Activated naive CD4-positive, alpha-beta T cell treated with anti-CD3 and anti-CD28 coated beads, Interleukin-2, amount 10 ng/mL, durations not matched to agents 7 days and 5 days (primary cell): ENCODE results near the gene SLC24A4.

Experiments used
- CTCF ChIA-PET: fragments of 350-600 bp; sonication (Branson Sonifier 250); formaldehyde crosslinking; loops from one replicate; lab custom pipeline; 2021; ENCODE audit warnings: antibody characterized with exemption; lab: Charles Lee
- DNase-seq: peaks from one replicate; pipeline ENCODE4 v3.0.0-alpha.2; 2020
- H3K27ac Mint-ChIP-seq: one replicate; pipeline ENCODE4 v1.8.0; 2021; ENCODE audit warnings: mild to moderate bottlenecking, moderate library complexity, mixed read lengths
- H3K27me3 Mint-ChIP-seq: one replicate; pipeline ENCODE4 v1.8.0; 2021; ENCODE audit warnings: mild to moderate bottlenecking, mixed read lengths
- H3K36me3 Mint-ChIP-seq: one replicate; pipeline ENCODE4 v1.8.0; 2021; ENCODE audit warnings: mixed read lengths
- H3K4me1 Mint-ChIP-seq: one replicate; pipeline ENCODE4 v1.8.0; 2021; ENCODE audit warnings: mixed read lengths
- H3K4me3 Mint-ChIP-seq: one replicate; pipeline ENCODE4 v1.8.0; 2021; ENCODE audit warnings: mild to moderate bottlenecking, moderate library complexity, mixed read lengths
- H3K9me3 Mint-ChIP-seq: one replicate; pipeline ENCODE4 v1.8.0; 2021; ENCODE audit warnings: mixed read lengths

Gene SLC24A4

DNA sequence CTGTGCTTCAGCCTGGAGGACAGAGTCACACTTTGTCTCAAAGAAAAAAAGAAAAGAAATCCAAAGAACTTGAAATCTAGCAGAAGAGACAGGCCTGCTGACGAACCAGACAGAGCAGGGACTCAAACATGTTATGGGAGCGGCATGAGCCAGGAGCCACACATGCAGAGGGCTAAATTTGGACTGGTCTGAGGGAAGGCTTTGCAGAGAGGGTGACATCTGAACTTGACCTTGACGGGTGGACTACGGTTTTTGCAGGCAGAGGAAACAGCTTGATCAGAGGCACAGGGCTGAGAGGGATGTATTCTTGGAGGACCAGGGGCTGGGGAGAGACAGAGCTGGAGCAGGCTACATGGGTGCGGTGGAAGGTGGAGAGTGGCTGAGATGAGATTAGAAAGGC is 20.5 kb upstream of the SLC24A4 start:
- Mint-ChIP-seq H3K27ac (no peak overlapping the region), H3K27me3 (peaks cover 46% of the 10 kb centered on the region), H3K9me3 (no peaks in the 10 kb centered on the region), H3K36me3 (no peaks in the 10 kb centered on the region), H3K4me3 (no peak overlapping the region), H3K4me1 (no peaks in the 10 kb centered on the region)
- CTCF ChIA-PET, result no interaction called here
- DNase-seq, result no peak

DNA sequence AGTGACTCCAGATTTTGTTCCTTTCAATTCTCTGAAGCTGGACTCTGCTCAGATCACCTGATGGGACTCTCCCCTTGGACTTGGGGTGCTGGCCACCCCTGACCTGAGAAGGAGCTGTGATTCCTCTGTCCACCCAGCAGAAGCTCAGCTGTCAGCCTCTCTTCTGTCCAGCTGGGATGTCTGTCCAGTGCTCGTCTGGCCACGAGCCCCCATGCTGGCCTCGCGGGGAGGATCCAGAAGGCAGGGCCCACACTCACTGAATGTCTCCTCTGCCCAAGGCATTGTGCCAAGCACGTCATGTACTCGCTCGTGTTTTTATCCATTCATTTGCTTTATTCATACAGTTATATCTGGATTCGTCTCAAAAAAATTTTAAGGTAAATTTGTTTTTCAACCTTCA is 14.2 kb upstream of the SLC24A4 start:
- Mint-ChIP-seq H3K9me3 (no peaks in the 10 kb centered on the region), H3K4me3 (no peak overlapping the region), H3K27ac (no peak overlapping the region), H3K4me1 (peaks cover 7% of the 10 kb centered on the region), H3K27me3 (peaks cover 22% of the 10 kb centered on the region), H3K36me3 (no peaks in the 10 kb centered on the region)
- CTCF ChIA-PET, result no interaction called here
- DNase-seq, result no peak

DNA sequence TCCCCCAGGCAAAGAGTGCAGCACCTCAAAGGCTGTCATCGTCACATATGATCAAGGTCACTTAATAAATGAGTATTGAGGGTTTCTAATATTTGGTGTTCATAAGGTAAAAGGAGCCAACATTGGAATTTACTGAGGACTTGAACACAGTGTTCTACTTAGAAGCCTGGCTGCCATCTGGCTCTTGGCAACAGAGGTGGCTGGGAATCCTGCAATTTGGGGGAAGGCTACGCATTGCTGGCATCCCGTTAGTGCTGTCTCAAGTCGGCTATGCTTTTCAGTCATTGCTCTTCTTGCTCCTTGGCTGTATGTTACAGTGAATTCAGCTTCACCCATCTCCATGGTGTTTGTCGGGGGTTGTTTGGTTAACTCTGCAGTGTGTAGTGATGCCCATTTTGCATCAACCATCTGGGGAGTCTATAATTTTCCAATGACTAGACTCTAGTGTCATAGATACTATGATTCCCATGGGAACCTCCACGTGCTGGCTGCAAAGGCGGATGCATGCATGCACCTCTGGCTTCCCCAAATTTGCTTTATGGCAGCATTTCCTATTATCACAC is 12.9 kb upstream of the SLC24A4 start:
- peaks cover 25% of the 10 kb centered on the region for H3K27me3 Mint-ChIP-seq
- no peak overlapping the region for H3K27ac Mint-ChIP-seq
- CTCF ChIA-PET, result no interaction called here

DNA sequence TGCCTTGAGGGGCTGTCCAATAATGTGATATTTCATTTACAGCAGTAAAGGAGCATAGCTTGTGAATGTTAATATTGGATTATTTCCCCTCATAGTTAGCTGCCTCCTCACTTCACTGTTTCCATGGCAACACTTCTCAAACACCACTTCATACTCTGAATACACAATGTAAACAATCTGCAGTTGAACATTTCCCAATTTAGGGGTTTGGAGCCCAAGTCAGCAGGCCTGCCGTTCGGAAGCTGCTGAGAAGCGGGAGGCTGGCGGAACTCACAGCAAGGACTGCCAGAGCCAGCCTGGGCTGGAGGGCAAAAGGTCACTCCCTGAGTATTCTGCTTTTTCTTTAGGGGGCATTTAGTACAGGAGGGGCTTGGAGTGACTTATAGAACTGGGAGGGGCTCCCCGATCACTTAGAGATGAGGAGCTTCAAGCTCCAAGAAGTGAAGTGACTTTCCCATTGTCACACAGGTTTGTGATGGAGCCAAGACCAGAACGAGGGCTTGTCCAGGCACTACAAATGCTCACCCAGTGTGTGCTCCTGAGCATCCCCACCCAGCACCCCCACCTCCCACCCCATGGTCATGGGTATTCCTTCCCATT is 12.1 kb upstream of the SLC24A4 start:
- Mint-ChIP-seq H3K9me3 (no peaks in the 10 kb centered on the region), H3K27ac (no peak overlapping the region), H3K4me3 (no peak overlapping the region), H3K4me1 (peaks cover 7% of the 10 kb centered on the region), H3K36me3 (no peaks in the 10 kb centered on the region), H3K27me3 (peaks cover 28% of the 10 kb centered on the region)
- no peak for DNase-seq
- CTCF ChIA-PET, result no interaction called here

More for the DNA sequence above, 12.9 kb upstream of the SLC24A4 start:
- Mint-ChIP-seq H3K4me1 (peaks cover 7% of the 10 kb centered on the region), H3K4me3 (no peak overlapping the region), H3K9me3 (no peaks in the 10 kb centered on the region), H3K36me3 (no peaks in the 10 kb centered on the region)
- no peak for DNase-seq

DNA sequence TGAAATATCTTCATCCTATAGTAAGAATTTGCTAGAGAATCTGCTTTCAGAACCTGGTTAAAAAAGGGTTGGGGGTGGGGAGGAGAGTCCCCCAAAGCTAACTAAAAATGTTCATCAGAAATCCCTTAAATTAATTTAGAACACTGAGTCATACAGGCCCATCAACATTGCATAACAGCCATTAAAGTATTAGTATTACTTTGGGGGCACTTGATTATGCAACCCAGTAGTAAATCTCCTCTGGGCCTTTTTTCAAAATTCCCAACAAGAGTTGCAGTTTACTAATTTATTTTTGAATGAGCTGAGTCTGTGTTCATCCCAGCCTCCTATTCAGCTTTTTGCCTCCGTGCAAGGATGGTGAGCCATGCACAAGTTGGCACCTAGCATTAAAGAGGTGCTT is 8.8 kb upstream of the SLC24A4 start:
- Mint-ChIP-seq H3K36me3 (no peaks in the 10 kb centered on the region), H3K27me3 (peaks cover 29% of the 10 kb centered on the region), H3K4me1 (peaks cover 8% of the 10 kb centered on the region), H3K27ac (no peak overlapping the region), H3K9me3 (peaks cover 7% of the 10 kb centered on the region), H3K4me3 (no peak overlapping the region)
- DNase-seq, result no peak
- CTCF ChIA-PET, result no interaction called here

DNA sequence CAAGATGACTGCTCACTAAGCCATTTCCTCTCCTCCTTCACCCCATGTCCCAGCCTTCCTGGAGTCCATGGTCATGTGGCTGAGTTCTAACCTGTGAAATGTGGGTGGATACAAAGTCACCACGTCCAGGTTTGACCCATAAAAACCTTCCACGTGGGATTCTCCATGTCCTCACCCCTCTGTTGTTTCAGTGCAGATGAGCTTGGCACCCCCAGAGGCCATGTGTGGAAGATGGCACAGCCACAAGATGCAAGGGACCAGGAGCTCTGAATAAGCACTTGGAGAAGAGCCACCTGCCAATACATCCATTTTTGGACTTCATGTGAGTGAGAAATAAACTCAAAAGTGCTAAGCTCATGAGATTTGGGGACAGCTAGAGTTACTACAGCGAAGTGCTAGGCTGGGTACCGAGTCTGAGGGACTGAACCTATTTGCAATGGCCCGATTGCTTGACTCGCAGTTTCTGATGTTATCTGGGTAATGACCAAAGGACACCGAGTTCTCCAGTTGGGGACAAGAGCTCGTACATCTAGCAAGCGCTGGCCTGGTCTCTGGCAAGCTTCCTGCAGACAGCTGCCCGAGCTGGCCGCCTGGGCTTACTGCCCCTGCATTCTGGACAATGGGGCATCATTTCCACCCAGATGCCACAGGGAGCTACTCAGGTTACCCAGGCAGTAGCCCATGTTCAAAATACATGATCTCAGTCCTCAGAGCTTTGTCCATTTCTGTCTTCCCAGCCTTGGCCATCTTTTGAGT is 7.7 kb upstream of the SLC24A4 start:
- peaks cover 8% of the 10 kb centered on the region for H3K4me1 Mint-ChIP-seq
- H3K27me3 Mint-ChIP-seq, result peaks cover 37% of the 10 kb centered on the region
- peaks cover 7% of the 10 kb centered on the region for H3K9me3 Mint-ChIP-seq
- H3K4me3 Mint-ChIP-seq, result no peak overlapping the region
- no peaks in the 10 kb centered on the region for H3K36me3 Mint-ChIP-seq
- DNase-seq, result no peak
- CTCF ChIA-PET, result no interaction called here
- no peak overlapping the region for H3K27ac Mint-ChIP-seq

DNA sequence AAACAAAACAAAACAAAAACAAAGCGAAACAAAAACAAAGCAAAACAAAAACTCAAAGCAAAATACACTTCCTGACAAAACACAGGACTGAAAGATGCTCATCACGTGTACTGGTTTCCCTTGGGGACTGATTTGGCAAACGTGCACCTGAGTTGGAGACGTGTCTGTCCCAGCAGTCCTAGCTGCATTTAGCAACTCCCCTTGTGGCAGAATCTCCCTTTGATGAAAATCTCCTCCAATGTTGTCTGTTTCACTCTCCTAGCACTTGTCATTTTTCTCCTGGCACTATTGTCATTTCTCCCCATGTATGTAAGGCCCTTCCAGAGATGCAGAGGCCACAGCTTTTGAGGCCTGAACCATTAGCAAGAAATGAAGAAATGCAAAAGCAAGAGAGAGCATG is 6.8 kb upstream of the SLC24A4 start:
- H3K4me1 Mint-ChIP-seq, result peaks cover 8% of the 10 kb centered on the region
- H3K9me3 Mint-ChIP-seq, result peaks cover 7% of the 10 kb centered on the region
- CTCF ChIA-PET, result interaction anchor here (1.6 kb wide), 1 partner anchor 36 kb away, joined by 5 read pairs; no protein-coding TSS in a partner anchor
- no peak for DNase-seq
- H3K27me3 Mint-ChIP-seq, result peaks cover 41% of the 10 kb centered on the region
- H3K36me3 Mint-ChIP-seq, result no peaks in the 10 kb centered on the region
- H3K4me3 Mint-ChIP-seq, result no peak overlapping the region
- H3K27ac Mint-ChIP-seq, result no peak overlapping the region

DNA sequence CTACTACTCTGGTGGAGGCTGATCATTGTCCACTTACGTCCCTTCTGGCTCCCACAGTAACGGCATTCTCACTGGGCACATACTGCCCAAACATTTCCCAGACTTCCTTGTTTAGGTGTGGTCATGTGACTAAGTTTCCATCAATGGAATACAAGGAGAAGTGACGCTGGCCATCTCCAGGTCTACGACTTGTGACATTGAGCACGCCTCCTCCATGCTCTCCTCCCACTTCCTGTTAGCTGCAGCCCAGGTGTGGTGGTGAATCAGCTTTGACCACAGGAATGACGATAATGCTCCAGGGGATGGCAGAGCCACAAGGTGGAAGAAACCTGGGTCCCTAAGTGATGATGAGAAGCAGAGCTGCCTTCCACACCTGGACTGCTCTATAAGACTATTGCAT is 6.0 kb upstream of the SLC24A4 start:
- CTCF ChIA-PET, result interaction anchor here (1.6 kb wide), 1 partner anchor 35 kb away, joined by 5 read pairs; no protein-coding TSS in a partner anchor
- H3K9me3 Mint-ChIP-seq, result peaks cover 7% of the 10 kb centered on the region

DNA sequence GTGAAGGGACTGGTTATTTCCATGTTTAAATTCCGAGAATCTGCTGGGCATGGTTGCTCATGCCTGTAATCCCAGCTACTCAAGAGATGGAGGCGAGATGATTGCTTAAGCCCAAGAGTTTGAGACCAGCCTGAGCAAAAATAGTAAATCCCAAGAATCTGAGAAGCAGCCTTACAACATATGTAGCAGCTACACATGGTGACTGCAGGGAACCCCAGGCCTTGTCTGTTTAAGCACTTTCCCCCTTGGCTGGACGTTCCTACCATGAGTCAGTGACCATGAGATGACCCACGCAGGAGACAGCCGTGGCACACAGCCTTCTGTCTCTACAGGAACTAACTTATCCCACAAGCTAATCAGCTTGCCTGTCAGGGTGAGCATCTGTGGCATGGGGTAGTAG is 5.5 kb upstream of the SLC24A4 start:
- Mint-ChIP-seq H3K4me1 (peaks cover 8% of the 10 kb centered on the region), H3K27me3 (peaks cover 47% of the 10 kb centered on the region), H3K4me3 (no peak overlapping the region), H3K36me3 (no peaks in the 10 kb centered on the region), H3K9me3 (peaks cover 7% of the 10 kb centered on the region), H3K27ac (no peak overlapping the region)
- CTCF ChIA-PET, result interaction anchor here (1.6 kb wide), 1 partner anchor 35 kb away, joined by 5 read pairs; no protein-coding TSS in a partner anchor
- DNase-seq, result no peak

More for the DNA sequence above, 6.0 kb upstream of the SLC24A4 start:
- Mint-ChIP-seq H3K4me1 (peaks cover 8% of the 10 kb centered on the region), H3K4me3 (no peak overlapping the region), H3K27ac (no peak overlapping the region), H3K36me3 (no peaks in the 10 kb centered on the region), H3K27me3 (peaks cover 41% of the 10 kb centered on the region)
- no peak for DNase-seq

DNA sequence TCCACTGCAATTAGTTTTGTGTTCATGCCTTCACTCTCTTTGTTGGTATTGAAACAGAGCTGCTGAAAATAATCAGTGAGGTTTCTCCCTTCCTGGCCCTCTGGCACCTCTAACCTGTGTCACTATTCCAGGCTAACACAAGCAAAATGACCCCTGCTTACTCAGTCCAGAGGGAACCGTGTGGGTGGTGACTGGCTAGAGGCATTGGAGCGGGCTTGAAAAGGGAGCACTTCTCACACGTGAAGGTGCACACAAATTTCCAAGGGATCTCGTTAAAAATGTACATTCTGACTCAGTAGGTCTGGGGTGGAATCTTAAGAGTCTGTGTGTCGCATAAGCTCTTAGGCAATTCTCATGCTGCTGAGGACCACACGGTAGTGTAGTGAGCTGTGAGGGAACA is 1.3 kb upstream of the SLC24A4 start:
- peaks cover 10% of the 10 kb centered on the region for H3K4me1 Mint-ChIP-seq
- no peak for DNase-seq

DNA sequence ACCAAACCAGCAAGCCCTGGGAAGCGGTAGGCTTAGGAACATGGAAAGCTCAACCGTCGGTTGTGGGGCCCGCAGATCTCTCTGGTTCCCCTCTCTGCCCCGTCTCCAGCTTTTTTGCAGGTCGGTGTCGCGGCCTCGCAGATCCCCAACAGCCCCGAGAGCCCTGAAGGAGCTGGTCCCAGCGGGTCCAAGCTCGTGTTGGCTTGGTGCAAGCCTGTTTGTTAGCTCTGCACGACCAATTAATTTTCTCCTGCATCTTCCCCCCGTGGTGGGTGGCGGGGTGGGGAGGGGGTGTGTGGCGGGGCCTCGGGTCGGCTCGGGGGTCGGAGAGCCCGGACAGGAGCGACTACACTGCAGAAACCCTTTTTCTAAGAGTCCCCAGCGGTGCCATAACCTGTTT is 449 bp upstream of the SLC24A4 start:
- peak overlapping the region; percentile 46 for H3K4me3 Mint-ChIP-seq
- CTCF ChIA-PET, result no interaction called here
- H3K9me3 Mint-ChIP-seq, result no peaks in the 10 kb centered on the region
- H3K36me3 Mint-ChIP-seq, result no peaks in the 10 kb centered on the region
- peaks cover 5% of the 10 kb centered on the region for H3K4me1 Mint-ChIP-seq
- no peak overlapping the region for H3K27ac Mint-ChIP-seq
- H3K27me3 Mint-ChIP-seq, result peaks cover 84% of the 10 kb centered on the region
- no peak for DNase-seq

More for the DNA sequence above, 1.3 kb upstream of the SLC24A4 start:
- Mint-ChIP-seq H3K9me3 (peaks cover 7% of the 10 kb centered on the region), H3K36me3 (no peaks in the 10 kb centered on the region), H3K4me3 (no peak overlapping the region), H3K27ac (no peak overlapping the region), H3K27me3 (peaks cover 78% of the 10 kb centered on the region)
- CTCF ChIA-PET, result no interaction called here

DNA sequence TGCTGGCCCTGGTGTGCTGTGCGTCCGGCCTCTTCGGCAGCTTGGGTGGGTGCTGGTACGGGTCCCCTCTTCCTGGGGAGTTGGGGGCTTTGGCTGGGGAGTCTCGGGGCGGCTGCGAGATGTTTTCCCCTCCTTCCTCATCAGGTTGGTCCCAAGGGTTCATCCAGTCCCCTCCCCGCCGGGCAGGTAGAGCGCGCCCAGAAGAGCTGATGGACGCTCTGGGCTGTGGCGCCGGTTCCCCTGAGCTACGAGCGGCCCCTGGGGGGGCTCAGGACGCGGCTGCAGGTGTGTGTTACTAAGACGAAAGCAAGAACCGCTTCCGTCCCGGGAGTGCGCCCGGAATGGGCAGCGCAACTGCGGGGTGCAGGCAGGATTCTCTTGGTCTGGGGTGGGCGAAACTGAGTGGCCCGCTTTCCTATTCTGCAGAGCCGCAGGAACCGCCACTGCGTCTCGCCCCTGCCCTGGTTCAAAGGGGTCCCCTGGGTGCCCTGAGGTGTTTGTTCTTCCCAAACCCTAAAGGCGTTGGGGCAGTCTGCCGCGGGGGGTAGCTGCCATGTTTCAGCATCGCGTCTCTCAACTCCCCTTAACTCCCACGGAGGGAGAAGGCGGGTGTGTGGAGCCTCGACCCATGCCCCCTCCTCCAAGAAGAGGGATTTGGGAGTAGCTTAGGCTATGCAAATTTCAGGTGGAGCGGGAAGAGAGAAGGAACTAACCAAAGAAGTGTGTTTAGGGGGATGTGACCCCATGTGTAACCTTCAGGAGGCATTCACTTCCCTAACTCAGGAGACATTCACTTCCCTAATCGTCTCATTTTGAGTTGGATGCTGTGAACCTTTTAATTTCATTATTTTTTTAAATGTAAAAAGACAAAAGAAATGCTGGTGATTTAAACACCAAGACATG is 1.2 kb downstream of the SLC24A4 start:
- H3K27me3 Mint-ChIP-seq, result peaks cover 82% of the 10 kb centered on the region
- CTCF ChIA-PET, result no interaction called here
- no peaks in the 10 kb centered on the region for H3K9me3 Mint-ChIP-seq
- H3K36me3 Mint-ChIP-seq, result no peaks in the 10 kb centered on the region
- H3K27ac Mint-ChIP-seq, result no peak overlapping the region
- H3K4me1 Mint-ChIP-seq, result peaks cover 5% of the 10 kb centered on the region
- DNase-seq, result no peak
- peak overlapping the region; percentile 28 for H3K4me3 Mint-ChIP-seq

DNA sequence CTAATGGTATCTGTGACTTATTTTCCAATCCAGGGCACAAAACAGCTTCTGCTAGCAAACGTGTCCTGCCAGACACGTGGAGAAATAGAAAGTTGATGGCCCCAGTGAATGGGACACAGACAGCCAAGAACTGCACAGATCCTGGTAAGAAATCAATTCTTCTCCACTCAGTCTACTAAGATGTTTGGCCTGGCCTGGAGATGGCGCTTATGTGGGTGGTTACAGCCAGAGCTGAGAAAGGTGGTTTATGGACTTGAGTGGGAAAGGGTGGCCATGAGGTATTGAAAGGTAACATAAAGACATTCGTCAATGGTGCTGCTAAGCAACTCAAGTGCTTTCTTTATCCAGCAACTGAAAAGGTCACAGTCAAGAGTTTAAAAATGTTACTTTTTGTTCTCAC is 2.9 kb downstream of the SLC24A4 start:
- DNase-seq, result no peak
- H3K36me3 Mint-ChIP-seq, result no peaks in the 10 kb centered on the region
- H3K4me1 Mint-ChIP-seq, result peaks cover 5% of the 10 kb centered on the region
- H3K9me3 Mint-ChIP-seq, result no peaks in the 10 kb centered on the region
- CTCF ChIA-PET, result interaction anchor here (1.5 kb wide), 1 partner anchor 190 kb away, joined by 3 read pairs; no protein-coding TSS in a partner anchor
- no peak overlapping the region for H3K4me3 Mint-ChIP-seq
- H3K27me3 Mint-ChIP-seq, result peaks cover 70% of the 10 kb centered on the region
- no peak overlapping the region for H3K27ac Mint-ChIP-seq
